ENCODE results near the gene XXYLT1.

XXYLT1 gene

GRCh38 chr3:195071011-195071728, 199.8 kb downstream of the XXYLT1 start:
- H3K27me3 ChIP-seq (ENCODE audit: control insufficient read depth, insufficient read depth, low read length), result no peaks in the 10 kb centered on the region
- no peak overlapping the region for H3K4me3 ChIP-seq (ENCODE audit: low read depth, low read length)
- no peaks in the 10 kb centered on the region for H3K9me3 ChIP-seq (ENCODE audit: control insufficient read depth, insufficient read depth, low read length)
- H3K36me3 ChIP-seq (ENCODE audit: control insufficient read depth, insufficient read depth, low read length), result no peaks in the 10 kb centered on the region
- H3K4me1 ChIP-seq (ENCODE audit: control insufficient read depth, insufficient read depth, low read length), result no peaks in the 10 kb centered on the region
- no peak overlapping the region for H3K9ac ChIP-seq (ENCODE audit: low read depth, low read length)

GRCh38 chr3:195070336-195070735, 200.6 kb downstream of the XXYLT1 start:
- Histone ChIP-seq H3K4me1 (ENCODE audit: control insufficient read depth, insufficient read depth, low read length) (no peaks in the 10 kb centered on the region), H3K9ac (ENCODE audit: low read depth, low read length) (no peak overlapping the region), H3K9me3 (ENCODE audit: control insufficient read depth, insufficient read depth, low read length) (no peaks in the 10 kb centered on the region), H3K36me3 (ENCODE audit: control insufficient read depth, insufficient read depth, low read length) (no peaks in the 10 kb centered on the region), H3K4me3 (ENCODE audit: low read depth, low read length) (no peak overlapping the region), H3K27me3 (ENCODE audit: control insufficient read depth, insufficient read depth, low read length) (no peaks in the 10 kb centered on the region)

- H3K9ac ChIP-seq (ENCODE audit: low read depth, low read length), result no peak overlapping the region
- no peaks in the 10 kb centered on the region for H3K4me1 ChIP-seq (ENCODE audit: control insufficient read depth, insufficient read depth, low read length)
Observed at GRCh38 chr3:195069501-195070251, 201.3 kb downstream of the XXYLT1 start.

GRCh38 chr3:195068084-195069080, 202.6 kb downstream of the XXYLT1 start:
- no peak overlapping the region for H3K9ac ChIP-seq (ENCODE audit: low read depth, low read length)
- no peaks in the 10 kb centered on the region for H3K36me3 ChIP-seq (ENCODE audit: control insufficient read depth, insufficient read depth, low read length)
- no peaks in the 10 kb centered on the region for H3K27me3 ChIP-seq (ENCODE audit: control insufficient read depth, insufficient read depth, low read length)
- no peak overlapping the region for H3K4me3 ChIP-seq (ENCODE audit: low read depth, low read length)
- no peaks in the 10 kb centered on the region for H3K4me1 ChIP-seq (ENCODE audit: control insufficient read depth, insufficient read depth, low read length)
- H3K9me3 ChIP-seq (ENCODE audit: control insufficient read depth, insufficient read depth, low read length), result no peaks in the 10 kb centered on the region

More at GRCh38 chr3:195069501-195070251, 201.3 kb downstream of the XXYLT1 start:
- no peaks in the 10 kb centered on the region for H3K27me3 ChIP-seq (ENCODE audit: control insufficient read depth, insufficient read depth, low read length)
- no peaks in the 10 kb centered on the region for H3K36me3 ChIP-seq (ENCODE audit: control insufficient read depth, insufficient read depth, low read length)
- no peaks in the 10 kb centered on the region for H3K9me3 ChIP-seq (ENCODE audit: control insufficient read depth, insufficient read depth, low read length)
- no peak overlapping the region for H3K4me3 ChIP-seq (ENCODE audit: low read depth, low read length)

- Histone ChIP-seq H3K9ac (ENCODE audit: low read depth, low read length) (no peak overlapping the region), H3K4me1 (ENCODE audit: control insufficient read depth, insufficient read depth, low read length) (no peaks in the 10 kb centered on the region)
Observed at GRCh38 chr3:195066441-195066841, 204.5 kb downstream of the XXYLT1 start.

GRCh38 chr3:195065864-195066185, 205.1 kb downstream of the XXYLT1 start:
- Histone ChIP-seq H3K4me3 (ENCODE audit: low read depth, low read length) (no peak overlapping the region), H3K36me3 (ENCODE audit: control insufficient read depth, insufficient read depth, low read length) (no peaks in the 10 kb centered on the region), H3K27me3 (ENCODE audit: control insufficient read depth, insufficient read depth, low read length) (no peaks in the 10 kb centered on the region), H3K9me3 (ENCODE audit: control insufficient read depth, insufficient read depth, low read length) (no peaks in the 10 kb centered on the region), H3K9ac (ENCODE audit: low read depth, low read length) (no peak overlapping the region), H3K4me1 (ENCODE audit: control insufficient read depth, insufficient read depth, low read length) (no peaks in the 10 kb centered on the region)

More at GRCh38 chr3:195066441-195066841, 204.5 kb downstream of the XXYLT1 start:
- no peaks in the 10 kb centered on the region for H3K36me3 ChIP-seq (ENCODE audit: control insufficient read depth, insufficient read depth, low read length)
- no peak overlapping the region for H3K4me3 ChIP-seq (ENCODE audit: low read depth, low read length)
- H3K9me3 ChIP-seq (ENCODE audit: control insufficient read depth, insufficient read depth, low read length), result no peaks in the 10 kb centered on the region
- H3K27me3 ChIP-seq (ENCODE audit: control insufficient read depth, insufficient read depth, low read length), result no peaks in the 10 kb centered on the region

GRCh38 chr3:195065142-195065863, 205.7 kb downstream of the XXYLT1 start:
- Histone ChIP-seq H3K4me3 (ENCODE audit: low read depth, low read length) (no peak overlapping the region), H3K27me3 (ENCODE audit: control insufficient read depth, insufficient read depth, low read length) (no peaks in the 10 kb centered on the region), H3K36me3 (ENCODE audit: control insufficient read depth, insufficient read depth, low read length) (no peaks in the 10 kb centered on the region), H3K4me1 (ENCODE audit: control insufficient read depth, insufficient read depth, low read length) (no peaks in the 10 kb centered on the region), H3K9ac (ENCODE audit: low read depth, low read length) (no peak overlapping the region), H3K9me3 (ENCODE audit: control insufficient read depth, insufficient read depth, low read length) (no peaks in the 10 kb centered on the region)

GRCh38 chr3:195064300-195064931, 206.5 kb downstream of the XXYLT1 start:
- no peak overlapping the region for H3K9ac ChIP-seq (ENCODE audit: low read depth, low read length)
- no peaks in the 10 kb centered on the region for H3K9me3 ChIP-seq (ENCODE audit: control insufficient read depth, insufficient read depth, low read length)
- H3K27me3 ChIP-seq (ENCODE audit: control insufficient read depth, insufficient read depth, low read length), result no peaks in the 10 kb centered on the region
- H3K36me3 ChIP-seq (ENCODE audit: control insufficient read depth, insufficient read depth, low read length), result no peaks in the 10 kb centered on the region
- H3K4me3 ChIP-seq (ENCODE audit: low read depth, low read length), result no peak overlapping the region
- no peaks in the 10 kb centered on the region for H3K4me1 ChIP-seq (ENCODE audit: control insufficient read depth, insufficient read depth, low read length)

- Histone ChIP-seq H3K27me3 (ENCODE audit: control insufficient read depth, insufficient read depth, low read length) (no peaks in the 10 kb centered on the region), H3K9me3 (ENCODE audit: control insufficient read depth, insufficient read depth, low read length) (no peaks in the 10 kb centered on the region), H3K4me3 (ENCODE audit: low read depth, low read length) (no peak overlapping the region), H3K36me3 (ENCODE audit: control insufficient read depth, insufficient read depth, low read length) (no peaks in the 10 kb centered on the region), H3K4me1 (ENCODE audit: control insufficient read depth, insufficient read depth, low read length) (no peaks in the 10 kb centered on the region), H3K9ac (ENCODE audit: low read depth, low read length) (no peak overlapping the region)
Observed at GRCh38 chr3:195063581-195064193, 207.3 kb downstream of the XXYLT1 start.

- Histone ChIP-seq H3K9me3 (ENCODE audit: control insufficient read depth, insufficient read depth, low read length) (no peaks in the 10 kb centered on the region), H3K27me3 (ENCODE audit: control insufficient read depth, insufficient read depth, low read length) (no peaks in the 10 kb centered on the region), H3K4me3 (ENCODE audit: low read depth, low read length) (no peak overlapping the region), H3K36me3 (ENCODE audit: control insufficient read depth, insufficient read depth, low read length) (no peaks in the 10 kb centered on the region), H3K4me1 (ENCODE audit: control insufficient read depth, insufficient read depth, low read length) (no peaks in the 10 kb centered on the region), H3K9ac (ENCODE audit: low read depth, low read length) (no peak overlapping the region)
Observed at GRCh38 chr3:195062866-195063540, 208.0 kb downstream of the XXYLT1 start.

Data from iPS-15b (cell line).